Astrocyte of the spinal cord (primary cell): ENCODE data around the gene COG1.

Experiments
- DNase-seq: peaks from one replicate; pipeline ENCODE4 v3.0.0; 2011; ENCODE audit warnings: low read depth, low spot score
- H3K4me3 ChIP-seq: 2 replicates; pipeline ENCODE4 v1.5.1; 2011; ENCODE audit warnings: low read depth, mild to moderate bottlenecking, low read length, moderate library complexity
- CTCF ChIP-seq: IDR thresholded peaks from 2 replicates; pipeline ENCODE4 v1.5.1; 2012; ENCODE audit warnings: low read depth, mild to moderate bottlenecking, low read length, inconsistent platforms
- in situ Hi-C: cut with HindIII; loops from 2 replicates; pipeline ENCODE4 v1.10.0; 2017; ENCODE audit warnings: low sequenced_read_pairs

The COG1 gene

GRCh38 chr17:73194514-73195222, 1.8 kb downstream of the COG1 start:
- no peak overlapping the region for H3K4me3 ChIP-seq
- DNase-seq, result peak; percentile 79
- in situ Hi-C loops, result no loop called here
- no peak for TF ChIP-seq CTCF

- in situ Hi-C loops, result no loop called here
- peak; percentile 52 for TF ChIP-seq CTCF
- peak; percentile 42 for DNase-seq
- no peak overlapping the region for H3K4me3 ChIP-seq
Observed at GRCh38 chr17:73196500-73196899, 3.6 kb downstream of the COG1 start.

- H3K4me3 ChIP-seq, result no peak overlapping the region
- in situ Hi-C loops, result no loop called here
- DNase-seq, result no peak
- no peak for TF ChIP-seq CTCF
Observed at GRCh38 chr17:73197161-73197560, 4.3 kb downstream of the COG1 start.

- no peak overlapping the region for H3K4me3 ChIP-seq
- no peak for DNase-seq
- in situ Hi-C loops, result no loop called here
- TF ChIP-seq CTCF, result no peak
Observed at GRCh38 chr17:73198201-73198929, 5.5 kb downstream of the COG1 start.

- DNase-seq, result no peak
- no peak for TF ChIP-seq CTCF
- in situ Hi-C loops, result no loop called here
- no peak overlapping the region for H3K4me3 ChIP-seq
Observed at GRCh38 chr17:73198930-73199260, 6.0 kb downstream of the COG1 start.

- no peak overlapping the region for H3K4me3 ChIP-seq
- no peak for TF ChIP-seq CTCF
- DNase-seq, result no peak
- in situ Hi-C loops, result no loop called here
Observed at GRCh38 chr17:73199751-73200317, 7.0 kb downstream of the COG1 start.
